OCI-M1 (cell line): ENCODE results near the gene TCHHL1.
A peak's percentile ranks its signal among the peaks of the same experiment; 100 is the strongest.
"Not testable (repeated sequence)": the region's sequence is repeated elsewhere in the genome, so short reads cannot be mapped to it uniquely, and the experiment has no call there.

Experiments
- DNase-seq: peaks from one replicate; lab custom pipeline; 2025; lab: John Stamatoyannopoulos, UW

Gene TCHHL1

DNA sequence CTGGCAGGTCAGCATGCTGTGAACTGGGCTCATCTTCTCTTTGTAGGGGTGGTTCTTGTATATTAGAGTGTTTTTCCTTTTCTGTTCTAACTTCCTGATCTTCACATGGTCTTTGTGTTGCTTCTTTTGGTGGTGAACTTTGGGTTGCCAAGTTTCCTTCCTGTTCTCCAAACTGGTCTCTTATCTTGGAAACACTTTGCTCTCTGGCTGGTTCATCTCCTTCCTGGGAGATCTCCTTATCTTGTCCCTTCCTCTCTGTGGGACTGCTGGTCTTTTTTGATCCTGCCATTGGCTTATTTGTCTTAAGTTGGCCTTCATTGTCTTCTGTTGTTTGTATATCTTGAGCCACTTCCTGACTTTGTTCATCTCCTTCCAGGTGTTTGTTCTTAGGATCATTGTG lies 2.1 kb downstream of the TCHHL1 start:
- peak; percentile 40 for DNase-seq

DNA sequence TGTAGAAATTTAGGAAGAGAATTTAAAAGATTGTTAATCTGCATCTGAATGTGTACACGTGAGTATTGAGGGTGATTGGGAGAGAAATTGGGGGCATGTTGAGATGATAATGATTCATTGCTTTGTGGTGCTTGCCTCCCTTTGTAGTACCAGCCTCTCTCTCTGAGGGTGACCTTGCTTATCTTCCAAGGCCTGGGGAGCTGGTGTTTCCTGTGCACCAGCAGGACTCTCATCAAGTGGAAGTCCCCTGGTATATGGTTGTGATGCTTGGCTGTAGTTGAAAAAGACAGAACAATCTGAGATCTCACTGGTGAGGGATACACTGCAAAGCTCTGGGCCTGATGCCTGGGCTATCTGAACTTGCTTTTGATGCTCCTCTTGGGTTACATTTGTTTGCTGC lies 4.0 kb downstream of the TCHHL1 start:
- DNase-seq, result no peak

DNA sequence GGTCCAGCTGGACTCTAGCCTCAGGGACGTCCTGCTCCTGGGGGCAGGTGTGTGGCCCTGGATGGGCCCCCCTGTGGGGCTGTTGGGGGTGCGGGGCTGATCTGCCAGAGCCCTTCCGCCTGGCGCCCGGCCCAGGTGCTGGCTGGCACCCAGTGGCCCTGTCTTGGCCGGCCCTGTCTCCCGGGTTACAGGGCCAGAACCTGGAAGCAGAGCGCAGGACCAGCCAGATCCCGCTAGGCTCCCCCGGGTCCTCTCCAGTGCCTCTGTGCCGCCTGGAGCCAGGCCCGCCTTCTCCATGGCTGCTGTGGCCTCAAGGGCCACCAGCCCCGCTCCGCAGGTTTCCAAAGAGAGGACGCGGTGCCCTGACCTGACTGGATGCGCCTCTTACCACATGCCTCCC lies 7.8 kb downstream of the TCHHL1 start:
- DNase-seq, result not testable (repeated sequence)

DNA sequence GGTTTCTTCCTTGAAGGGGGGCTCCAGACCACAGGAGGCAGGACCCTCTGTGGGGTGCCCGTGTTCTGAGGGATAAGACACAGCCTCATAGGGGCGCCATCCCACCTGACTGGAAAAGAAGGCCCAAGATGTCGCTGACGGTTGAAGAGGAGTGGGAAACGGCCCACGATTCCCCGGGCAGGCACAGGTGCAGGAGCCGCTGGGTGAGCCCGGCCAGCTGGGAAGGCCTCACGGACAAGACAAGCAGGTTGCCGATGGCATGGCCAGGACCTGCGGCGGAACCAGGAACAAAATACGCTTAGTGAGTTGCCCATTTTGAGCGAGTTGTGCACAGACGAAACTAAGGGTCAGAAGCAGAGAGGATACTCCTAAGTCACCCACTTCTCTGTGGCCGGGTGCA lies 8.4 kb downstream of the TCHHL1 start:
- DNase-seq, result not testable (repeated sequence)

DNA sequence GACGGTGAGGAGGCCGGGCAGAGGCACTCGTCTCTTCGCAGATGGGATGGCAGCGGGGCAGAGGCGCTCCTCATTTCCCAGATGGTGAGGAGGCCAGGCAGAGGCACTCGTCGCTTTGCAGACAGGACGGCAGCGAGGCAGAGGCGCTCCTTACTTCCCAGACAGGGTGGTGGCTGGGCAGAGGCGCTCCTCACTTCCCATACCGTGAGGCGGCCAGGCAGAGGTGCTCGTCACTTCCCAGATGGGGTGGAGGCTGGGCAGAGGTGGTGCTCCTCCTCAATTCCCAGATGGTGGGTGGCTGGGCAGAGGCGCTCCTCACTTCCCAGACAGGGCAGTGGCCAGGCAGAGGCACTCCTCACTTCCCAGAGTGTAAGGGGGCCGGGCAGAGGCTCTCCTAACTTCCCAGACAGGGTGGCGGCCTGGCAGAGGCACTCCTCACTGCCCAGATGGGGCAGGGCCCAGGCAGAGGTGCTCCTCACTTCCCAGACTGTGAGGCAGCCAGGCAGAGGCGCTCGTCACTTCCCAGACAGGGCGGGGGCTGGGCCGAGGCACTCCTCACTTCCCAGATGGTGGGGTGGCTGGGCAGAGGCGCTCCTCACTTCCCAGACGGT lies 9.9 kb downstream of the TCHHL1 start:
- no peak for DNase-seq

GRCh38 chr1:152072311-152072710 lies 16.6 kb downstream of the TCHHL1 start:
- no peak for DNase-seq

GRCh38 chr1:152071123-152071522 lies 17.7 kb downstream of the TCHHL1 start:
- peak; percentile 91 for DNase-seq

DNA sequence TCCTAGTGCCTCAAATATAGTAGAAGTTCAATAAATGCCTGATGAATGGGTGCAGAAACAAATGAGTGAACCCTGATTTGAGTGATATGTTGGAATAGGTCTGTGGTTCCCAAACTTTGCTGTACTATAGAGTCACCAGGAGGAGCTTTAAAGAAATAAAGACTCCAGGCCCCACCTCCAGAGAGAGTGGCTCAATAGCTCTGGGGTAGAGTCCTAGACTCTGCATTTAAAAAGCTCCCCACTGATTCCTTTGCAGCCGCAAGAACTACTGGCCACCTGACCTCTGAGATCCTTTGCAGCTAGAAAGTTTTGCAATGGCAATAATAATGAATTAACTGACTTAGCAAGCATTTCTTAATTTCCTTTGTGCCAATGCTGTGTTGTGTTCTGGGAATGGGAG lies 20.9 kb downstream of the TCHHL1 start:
- DNase-seq, result no peak

- DNase-seq, result no peak
These were observed 21.7 kb downstream of the TCHHL1 start for GRCh38 chr1:152067150-152067549.

DNA sequence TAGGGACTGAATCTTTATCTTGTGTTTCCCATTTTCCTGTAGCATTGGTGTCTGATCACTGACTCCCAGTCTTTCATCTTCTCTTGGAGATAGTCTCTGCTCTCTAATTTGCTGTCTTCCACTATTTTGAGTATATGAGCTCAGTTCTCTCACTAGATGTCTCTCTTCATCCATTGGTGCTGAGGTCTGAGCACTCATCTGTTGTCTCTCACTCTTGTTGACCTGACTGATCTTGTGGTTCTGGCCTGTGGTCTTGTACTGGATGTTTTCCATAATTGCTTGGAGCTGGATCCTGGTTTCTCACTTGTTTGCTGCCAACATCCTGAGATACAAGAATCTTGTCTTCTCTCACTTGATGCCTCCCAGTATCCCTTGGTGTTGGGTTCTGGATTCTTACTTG lies 26.9 kb downstream of the TCHHL1 start:
- no peak for DNase-seq

DNA sequence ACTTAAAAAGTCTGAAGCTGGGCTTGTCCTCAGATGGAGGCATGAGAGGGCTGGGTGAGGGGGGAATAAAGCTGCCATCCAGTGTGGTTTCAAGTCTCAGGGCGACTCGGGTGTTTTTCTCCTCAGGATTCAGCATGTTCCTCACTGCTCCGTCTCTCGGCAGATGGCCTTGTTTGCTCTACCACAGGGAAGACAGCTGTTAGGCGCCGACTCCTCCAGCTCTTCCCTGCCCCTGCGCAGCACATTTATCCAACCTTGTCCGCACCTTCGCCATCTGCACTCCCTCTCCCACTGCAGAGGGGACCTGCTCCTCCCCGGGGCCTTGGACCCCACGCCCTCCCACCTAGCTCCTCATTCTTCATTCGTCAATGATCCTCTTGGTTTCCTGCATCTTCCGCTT lies 35.5 kb downstream of the TCHHL1 start:
- DNase-seq, result no peak

DNA sequence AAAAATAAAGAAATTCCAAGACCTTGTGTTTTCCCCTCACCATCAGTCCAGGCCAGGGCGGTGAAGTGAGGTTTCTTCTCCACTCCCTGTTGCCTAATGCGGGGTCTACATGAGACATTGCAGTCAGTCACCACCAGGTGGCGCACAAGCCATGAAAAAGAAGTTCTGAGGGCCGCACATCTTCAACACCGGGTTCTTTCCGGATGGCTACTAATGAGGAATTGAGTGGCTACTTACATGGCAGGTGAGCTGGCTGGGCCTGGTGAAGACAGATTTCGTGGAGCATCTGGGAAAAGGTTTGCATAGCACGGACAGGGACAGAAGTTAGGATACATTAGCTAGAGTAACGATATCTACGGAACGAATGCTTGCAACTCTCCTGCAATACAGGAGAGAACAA lies 36.3 kb downstream of the TCHHL1 start:
- peak; percentile 91 for DNase-seq

DNA sequence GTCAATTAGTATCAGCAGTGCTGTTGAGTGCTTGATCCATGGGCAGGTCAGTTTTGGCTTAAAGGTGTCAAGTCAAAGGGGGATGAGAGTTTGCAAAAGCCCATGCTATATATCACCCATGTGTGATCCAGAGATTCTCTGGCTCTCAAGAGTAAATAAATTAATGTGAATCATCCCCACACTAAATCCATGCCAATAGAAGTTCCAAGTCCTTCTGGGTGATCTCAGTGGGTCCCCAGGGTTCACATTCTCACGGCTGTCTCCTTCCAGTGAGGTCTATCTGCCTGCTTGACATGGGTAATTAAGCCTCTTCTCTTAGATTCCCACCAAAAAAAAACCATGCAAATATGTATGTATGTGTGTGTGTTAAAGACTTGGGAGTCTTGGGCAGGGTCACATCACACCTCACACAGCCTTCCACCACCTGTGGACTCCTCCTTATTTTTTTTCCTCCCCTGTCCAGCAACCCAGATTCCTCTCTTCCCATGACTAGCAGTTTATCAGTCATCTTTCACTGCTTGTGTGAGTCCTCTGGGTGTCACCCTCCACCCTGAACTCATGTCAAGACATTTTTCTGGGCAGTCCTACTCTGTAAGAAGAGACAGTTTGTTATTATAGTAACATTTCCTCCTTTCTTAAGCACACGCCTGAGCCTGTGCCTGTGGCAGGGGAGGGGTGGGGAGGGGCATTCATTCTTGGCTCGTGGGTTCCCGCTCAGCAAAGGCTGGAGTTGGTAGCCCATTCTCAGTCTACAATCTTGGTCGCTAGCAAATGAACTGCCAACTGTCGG lies 37.8 kb downstream of the TCHHL1 start:
- peak; percentile 37 for DNase-seq

DNA sequence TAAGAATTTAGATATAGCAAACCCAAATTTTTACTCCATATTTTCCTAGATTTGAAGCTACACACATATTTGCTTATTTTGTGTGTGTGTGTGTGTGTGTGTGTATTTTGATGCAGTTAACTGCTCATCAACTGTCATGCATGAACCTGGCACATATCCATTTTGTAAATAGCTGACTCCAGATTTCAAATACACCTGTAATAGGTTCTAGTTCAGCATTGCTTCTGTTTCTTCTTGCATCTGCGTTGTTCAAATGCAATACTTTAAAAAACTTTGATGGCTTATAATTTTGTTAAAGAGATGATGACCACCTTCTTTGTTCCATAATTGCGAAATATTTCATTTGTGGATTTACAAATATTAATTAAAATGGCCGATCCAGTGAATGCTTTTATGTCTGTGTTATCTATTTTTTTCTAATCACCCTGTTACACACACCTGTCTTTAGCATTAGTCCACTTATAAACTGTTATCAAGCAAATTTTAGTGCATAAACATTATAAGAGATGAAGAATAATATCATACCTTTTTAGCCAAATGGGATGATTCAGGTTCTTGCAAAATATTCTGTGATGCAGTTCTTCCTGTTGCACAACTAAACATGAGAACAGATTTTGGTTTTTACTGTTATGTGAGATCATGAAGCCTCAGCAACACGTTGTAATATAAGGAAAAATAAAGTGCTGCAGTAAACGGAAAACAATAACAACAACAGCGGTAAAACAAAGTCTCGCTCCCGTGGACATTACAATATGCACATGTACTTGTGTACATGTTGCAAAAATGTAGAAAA lies 39.4 kb downstream of the TCHHL1 start:
- no peak for DNase-seq

DNA sequence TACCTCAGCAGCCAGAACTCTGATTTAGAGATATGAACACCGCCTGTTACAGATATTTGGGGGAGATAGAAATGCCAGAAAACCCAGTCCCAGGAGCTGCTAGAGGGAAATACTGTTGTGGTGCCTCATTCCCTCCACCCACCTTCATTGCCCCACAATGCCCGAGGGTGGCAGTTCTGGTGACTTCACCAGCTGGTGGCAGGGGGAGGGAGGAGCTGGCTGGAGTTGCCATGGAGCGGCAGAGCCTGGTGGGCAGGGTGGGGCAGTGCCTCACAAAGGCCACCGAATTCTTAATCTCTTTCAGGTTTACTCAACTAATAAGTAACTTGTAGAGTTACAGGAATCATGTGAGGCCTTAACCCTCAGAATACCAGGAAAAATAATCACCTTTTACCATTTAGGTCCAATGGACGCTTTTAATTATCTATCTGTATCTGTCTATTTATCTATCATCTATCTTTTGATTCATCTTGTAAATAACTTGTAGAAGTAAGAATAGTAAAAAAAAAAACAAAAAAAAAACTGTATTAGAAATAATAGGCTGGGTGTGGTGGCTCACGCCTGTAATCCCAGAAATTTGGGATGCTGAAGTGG lies 40.4 kb downstream of the TCHHL1 start:
- no peak for DNase-seq

DNA sequence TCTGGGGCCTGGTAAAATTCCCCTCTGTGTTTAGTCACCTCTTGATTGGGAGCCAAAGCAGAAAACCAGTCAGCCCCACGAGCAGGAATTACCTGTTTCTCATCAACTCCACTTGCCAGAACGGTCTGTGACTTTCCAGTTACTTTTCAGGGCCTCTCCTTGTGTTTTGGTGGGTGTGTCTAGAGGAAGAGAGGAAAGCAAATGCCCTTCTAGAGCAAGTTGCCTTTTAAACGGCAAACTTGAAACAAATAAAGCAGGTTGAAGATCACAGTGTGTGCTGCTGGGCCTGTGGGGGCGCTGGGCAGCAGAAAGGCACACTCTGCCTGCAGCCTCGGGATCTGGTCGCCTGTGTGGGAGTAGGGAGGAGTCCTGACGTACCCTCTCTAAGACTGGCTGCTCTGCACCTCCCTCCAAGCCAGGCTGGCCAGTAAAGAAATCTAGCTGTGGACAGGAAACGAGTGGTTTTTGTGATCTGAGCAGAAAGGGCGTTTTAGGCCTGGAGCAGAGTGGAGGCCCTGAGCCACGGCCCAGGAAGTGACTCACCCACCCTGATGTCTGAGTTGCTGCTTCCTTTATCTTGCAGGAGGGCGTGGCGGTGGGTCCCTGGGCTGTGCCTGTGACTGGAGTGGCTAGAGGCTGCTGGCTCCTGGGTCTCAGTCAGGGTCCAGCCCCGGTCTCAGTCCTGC lies 41.0 kb downstream of the TCHHL1 start:
- peak; percentile 99 for DNase-seq

- DNase-seq, result no peak
These were observed 41.5 kb downstream of the TCHHL1 start for GRCh38 chr1:152047413-152047729.

DNA sequence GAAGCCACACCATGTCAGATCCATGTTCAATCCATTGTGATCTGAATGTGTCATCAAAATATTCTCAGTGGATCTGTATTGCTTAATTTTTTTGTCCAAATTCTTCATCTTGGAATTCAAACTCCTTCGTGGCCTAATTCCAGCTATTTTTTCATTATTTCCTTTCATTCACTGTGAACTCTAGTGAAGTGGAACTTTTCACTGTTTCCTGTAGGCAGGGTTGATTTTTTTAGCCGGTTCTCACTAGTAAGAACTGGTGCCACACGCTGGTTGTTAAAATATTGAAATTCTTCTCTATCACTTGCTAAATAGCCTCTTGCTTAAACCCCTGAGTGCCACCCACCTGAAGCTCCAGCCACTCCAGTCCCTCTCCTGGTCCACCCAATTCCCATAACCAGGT lies 44.5 kb downstream of the TCHHL1 start:
- no peak for DNase-seq

- DNase-seq, result no peak
These were observed 45.0 kb downstream of the TCHHL1 start for GRCh38 chr1:152043870-152044269.

GRCh38 chr1:152042030-152042429 lies 46.8 kb downstream of the TCHHL1 start:
- DNase-seq, result no peak

GRCh38 chr1:152039886-152040285 lies 49.0 kb downstream of the TCHHL1 start:
- DNase-seq, result no peak

DNA sequence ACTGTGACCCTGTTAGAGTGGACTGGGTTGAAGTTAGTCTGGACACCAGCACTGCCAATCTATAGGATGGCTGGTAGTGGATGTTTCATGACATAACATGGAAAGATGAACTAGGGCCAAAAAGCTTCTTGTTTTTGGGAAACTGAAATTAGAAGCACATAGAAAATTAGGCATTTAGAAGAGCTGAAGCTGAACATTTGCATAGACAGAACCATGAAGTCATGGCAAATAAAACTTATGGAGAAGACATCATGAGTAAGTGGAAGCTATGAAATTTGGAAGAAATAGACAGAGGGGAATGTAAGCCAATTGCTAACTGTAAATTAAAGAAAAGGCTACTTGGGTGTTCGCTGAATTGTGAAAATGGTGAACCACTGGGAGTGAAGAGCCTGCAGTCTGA lies 49.4 kb downstream of the TCHHL1 start:
- DNase-seq, result no peak
